Esophagus squamous epithelium (tissue), 5 donors: Measurements from ENCODE around the gene PPM1F. TPM values are rescaled to one million over a fixed set of nuclear protein-coding genes. Genes with fewer than 3 reads are reported as not detected.

Source experiments
- DNase-seq: peaks from one replicate; lab custom pipeline; 2025; lab: John Stamatoyannopoulos, UW
- H3K27ac ChIP-seq, 4 donors: fragments of 200-600 bp; sonication (generic); one replicate each; pipeline ENCODE4 v1.5.1; 2016 to 2019; ENCODE audit warnings: mild to moderate bottlenecking in 1 of 4
- H3K27me3 ChIP-seq, 4 donors: fragments of 200-600 bp; sonication (generic); 1 replicate in 3 of 4; 2 replicates in 1 of 4; pipeline versions ENCODE4 v1.5.1 to v1.6.0; 2017 to 2021; ENCODE audit warnings: antibody characterized with exemption in 1 of 4
- H3K36me3 ChIP-seq, 3 donors: fragments of 200-600 bp; sonication (generic); one replicate each; pipeline ENCODE4 v1.5.1; 2016 to 2019
- H3K4me1 ChIP-seq, 3 donors: fragments of 200-600 bp; sonication (generic); one replicate each; pipeline ENCODE4 v1.5.1; 2017 to 2019
- H3K4me3 ChIP-seq, 4 donors: fragments of 200-600 bp; sonication (generic); 1 replicate in 3 of 4; 2 replicates in 1 of 4; pipeline ENCODE4 v1.5.1; 2016 to 2019; ENCODE audit warnings: mild to moderate bottlenecking in 2 of 4, moderate library complexity in 1 of 4
- H3K9me3 ChIP-seq, 3 donors: fragments of 200-600 bp; sonication (generic); one replicate each; pipeline ENCODE4 v1.5.1; 2016 to 2019
- POLR2A ChIP-seq, 4 donors: fragments of 450-650 bp; IDR thresholded peaks; one replicate each; pipeline ENCODE4 v1.6.1; 2017; ENCODE audit warnings: antibody characterized with exemption in 4 of 4, mild to moderate bottlenecking in 4 of 4, moderate library complexity in 3 of 4
- WGBS, 2 donors: methylation state at CpG; one replicate each; pipeline ENCODE4 v1.1.5; 2018; 5-methylcytosine and 5-hydroxymethylcytosine counted together
- intact Hi-C: fragments of 100-400 bp; cut with DNase I; formaldehyde crosslinking; loops from one replicate; pipeline ENCODE4 v1.15.0; 2022
- total RNA-seq, 4 donors: library from RNA; depleted of rRNA; stranded (reverse); fragments of >200 nt; gene quantifications; one replicate each; pipeline ENCODE4 v1.1.0, GENCODE V29; 2016
- TF ChIP-seq, protein P1 (sequence below), 6 experiments: fragments of 450-650 bp in 4 of 6; fragments of 200-600 bp in 2 of 6; sonication (generic) in 2 of 6; IDR thresholded peaks; one replicate each; pipeline ENCODE4 v1.5.1; 2016 to 2019; ENCODE audit warnings: antibody characterized with exemption in 6 of 6, mild to moderate bottlenecking in 4 of 6, moderate library complexity in 4 of 6
- donor health status: DM: yes; HTN: yes; CAD: no.

Gene PPM1F
- total RNA-seq, 4 donors from 2014 or later: 22.2 to 39.7 (median 25.9) TPM

DNA sequence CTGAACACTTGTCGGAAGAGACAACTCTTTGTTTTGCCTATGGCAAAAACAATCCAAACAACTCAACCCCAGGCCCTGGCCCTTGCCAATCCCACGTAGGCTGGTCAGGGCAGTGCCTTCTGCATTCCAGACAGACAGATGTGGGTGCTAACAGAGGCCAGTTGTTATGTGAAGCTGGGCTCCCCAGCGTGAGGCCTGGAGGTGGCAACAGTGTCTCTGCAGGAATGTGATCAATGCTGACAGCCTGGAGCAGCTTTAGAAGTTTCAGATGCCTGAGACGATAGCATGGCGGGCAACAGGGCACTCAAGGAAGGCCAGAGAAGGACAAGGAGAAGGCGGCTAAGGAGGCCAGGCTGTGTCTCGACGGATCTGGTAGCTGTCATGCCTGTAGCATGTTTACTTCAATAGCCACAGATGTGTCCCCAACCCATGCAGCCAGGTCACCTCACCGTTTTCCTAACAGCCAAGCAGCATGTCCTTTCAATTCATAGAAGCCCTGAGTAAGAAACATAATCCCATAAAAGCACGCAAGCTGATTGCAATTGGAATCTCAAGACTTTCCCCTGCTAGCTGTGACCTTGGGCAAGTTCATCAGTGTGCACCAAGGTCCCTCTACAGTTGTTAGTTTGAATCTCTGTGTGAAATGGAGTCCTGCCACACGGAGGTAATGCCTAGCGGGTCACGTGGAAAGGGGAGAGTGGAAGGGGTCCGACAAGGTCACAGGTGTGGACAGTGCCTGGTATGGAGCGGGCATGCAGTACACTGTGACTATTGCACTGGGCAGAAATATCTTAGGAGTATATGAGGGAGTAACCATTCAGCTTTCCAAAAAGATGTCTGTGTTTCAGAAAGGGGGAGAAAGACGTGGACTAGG is 14.2 kb upstream of the PPM1F start:
- TF ChIP-seq, protein P1, sequence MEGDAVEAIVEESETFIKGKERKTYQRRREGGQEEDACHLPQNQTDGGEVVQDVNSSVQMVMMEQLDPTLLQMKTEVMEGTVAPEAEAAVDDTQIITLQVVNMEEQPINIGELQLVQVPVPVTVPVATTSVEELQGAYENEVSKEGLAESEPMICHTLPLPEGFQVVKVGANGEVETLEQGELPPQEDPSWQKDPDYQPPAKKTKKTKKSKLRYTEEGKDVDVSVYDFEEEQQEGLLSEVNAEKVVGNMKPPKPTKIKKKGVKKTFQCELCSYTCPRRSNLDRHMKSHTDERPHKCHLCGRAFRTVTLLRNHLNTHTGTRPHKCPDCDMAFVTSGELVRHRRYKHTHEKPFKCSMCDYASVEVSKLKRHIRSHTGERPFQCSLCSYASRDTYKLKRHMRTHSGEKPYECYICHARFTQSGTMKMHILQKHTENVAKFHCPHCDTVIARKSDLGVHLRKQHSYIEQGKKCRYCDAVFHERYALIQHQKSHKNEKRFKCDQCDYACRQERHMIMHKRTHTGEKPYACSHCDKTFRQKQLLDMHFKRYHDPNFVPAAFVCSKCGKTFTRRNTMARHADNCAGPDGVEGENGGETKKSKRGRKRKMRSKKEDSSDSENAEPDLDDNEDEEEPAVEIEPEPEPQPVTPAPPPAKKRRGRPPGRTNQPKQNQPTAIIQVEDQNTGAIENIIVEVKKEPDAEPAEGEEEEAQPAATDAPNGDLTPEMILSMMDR (IDR thresholded peaks at IDR 0.05): no peak
- 92 to 95% methylated on average over 12 to 13 of the region's 16 CpGs for WGBS, 2 donors
- H3K4me1 ChIP-seq: peaks cover 0 to 3% (median 0%) of the 10 kb centered on the region in 3 donors
- no peaks in the 10 kb centered on the region for H3K9me3 ChIP-seq
- H3K27ac ChIP-seq: no peak overlapping the region
- no peak overlapping the region for H3K4me3 ChIP-seq
- peaks cover 38 to 100% (median 63%) of the 10 kb centered on the region in 3 donors for H3K36me3 ChIP-seq
- no peak for DNase-seq
- H3K27me3 ChIP-seq: no peaks in the 10 kb centered on the region
- intact Hi-C loops: no loop called here

- Histone ChIP-seq H3K4me1 (peaks cover 0 to 9% (median 0%) of the 10 kb centered on the region in 3 donors), H3K36me3 (peaks cover 38 to 100% (median 54%) of the 10 kb centered on the region in 3 donors), H3K27me3 (no peaks in the 10 kb centered on the region), H3K4me3 (no peak overlapping the region), H3K27ac (no peak overlapping the region), H3K9me3 (no peaks in the 10 kb centered on the region)
- 90 to 94% methylated on average over 6 of the region's 6 CpGs for WGBS, 2 donors
- intact Hi-C loops: no loop called here
- no peak for DNase-seq
- TF ChIP-seq, protein P1 (IDR thresholded peaks at IDR 0.05): no peak
- TF ChIP-seq POLR2A (IDR thresholded peaks at IDR 0.05): no peak
Measured at GRCh38 chr22:21965762-21966288, 13.2 kb upstream of the PPM1F start.

GRCh38 chr22:21964918-21965484 is 12.4 kb upstream of the PPM1F start:
- H3K4me3 ChIP-seq: no peak overlapping the region
- intact Hi-C loops: no loop called here
- no peaks in the 10 kb centered on the region for H3K9me3 ChIP-seq
- no peak for DNase-seq
- no peak overlapping the region for H3K27ac ChIP-seq
- 95 to 100% methylated on average over 3 to 4 of the region's 6 CpGs for WGBS, 2 donors
- no peaks in the 10 kb centered on the region for H3K27me3 ChIP-seq
- H3K4me1 ChIP-seq: peaks cover 0 to 9% (median 0%) of the 10 kb centered on the region in 3 donors
- TF ChIP-seq, protein P1 (IDR thresholded peaks at IDR 0.05): no peak
- TF ChIP-seq POLR2A (IDR thresholded peaks at IDR 0.05): no peak
- H3K36me3 ChIP-seq: peaks cover 38 to 100% (median 54%) of the 10 kb centered on the region in 3 donors

- TF ChIP-seq, protein P1 (IDR thresholded peaks at IDR 0.05): no peak
- TF ChIP-seq POLR2A (IDR thresholded peaks at IDR 0.05): no peak
- Histone ChIP-seq H3K27me3 (no peaks in the 10 kb centered on the region), H3K4me3 (no peak overlapping the region), H3K9me3 (no peaks in the 10 kb centered on the region), H3K4me1 (peaks cover 0 to 17% (median 6%) of the 10 kb centered on the region in 3 donors), H3K27ac (no peak overlapping the region), H3K36me3 (peaks cover 38 to 100% (median 56%) of the 10 kb centered on the region in 3 donors)
- 92 to 100% methylated on average over 2 to 5 of the region's 15 CpGs for WGBS, 2 donors
- DNase-seq: no peak
- intact Hi-C loops: no loop called here
Measured at GRCh38 chr22:21964234-21964633, 11.6 kb upstream of the PPM1F start.

GRCh38 chr22:21963790-21964211 is 11.2 kb upstream of the PPM1F start:
- no peak for DNase-seq
- Histone ChIP-seq H3K4me1 (peaks cover 0 to 21% (median 8%) of the 10 kb centered on the region in 3 donors), H3K36me3 (peaks cover 38 to 100% (median 59%) of the 10 kb centered on the region in 3 donors), H3K27ac (no peak overlapping the region), H3K4me3 (no peak overlapping the region), H3K27me3 (no peaks in the 10 kb centered on the region), H3K9me3 (no peaks in the 10 kb centered on the region)
- 100% methylated on average over 1 to 11 of the region's 19 CpGs for WGBS, 2 donors
- no peak for TF ChIP-seq POLR2A (IDR thresholded peaks at IDR 0.05)
- TF ChIP-seq, protein P1 (IDR thresholded peaks at IDR 0.05): no peak
- intact Hi-C loops: no loop called here
